Stimulated activated naive CD4-positive, alpha-beta T cell treated with Interleukin-2 at 50 U/mL for 16 hours (primary cell): ENCODE data around the gene TCF7L2.

ENCODE experiments used
- DNase-seq: peaks from one replicate; lab custom pipeline; 2025; lab: John Stamatoyannopoulos, UW

TCF7L2 gene

GRCh38 chr10:112948196-112948595 is 1.9 kb upstream of the TCF7L2 start:
- DNase-seq = no peak

GRCh38 chr10:112949143-112949823 is 764 bp upstream of the TCF7L2 start:
- DNase-seq = no peak

DNA sequence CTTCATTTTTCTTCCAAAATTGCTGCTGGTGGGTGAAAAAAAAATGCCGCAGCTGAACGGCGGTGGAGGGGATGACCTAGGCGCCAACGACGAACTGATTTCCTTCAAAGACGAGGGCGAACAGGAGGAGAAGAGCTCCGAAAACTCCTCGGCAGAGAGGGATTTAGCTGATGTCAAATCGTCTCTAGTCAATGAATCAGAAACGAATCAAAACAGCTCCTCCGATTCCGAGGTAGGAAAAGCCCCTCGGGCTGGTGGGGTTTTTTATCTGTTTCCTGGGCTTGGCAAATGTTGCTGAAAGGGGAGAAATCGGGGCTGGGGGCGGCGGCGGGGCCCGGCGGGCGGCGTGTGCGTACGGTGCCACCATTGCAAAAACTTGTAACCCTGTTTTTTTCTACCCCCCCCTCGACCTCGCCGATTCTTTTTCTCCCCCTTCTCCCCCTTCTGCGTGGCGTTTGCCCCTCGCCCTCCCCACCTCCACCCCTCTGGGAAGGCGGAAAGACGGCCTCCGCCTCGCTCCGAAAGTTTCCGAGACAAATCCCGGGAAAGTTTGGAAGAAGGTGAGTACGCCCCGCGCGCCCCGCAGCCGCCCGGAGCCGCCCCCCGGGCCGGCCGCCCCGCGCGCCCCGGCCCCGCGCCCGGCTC is 789 bp downstream of the TCF7L2 start:
- no peak for DNase-seq

DNA sequence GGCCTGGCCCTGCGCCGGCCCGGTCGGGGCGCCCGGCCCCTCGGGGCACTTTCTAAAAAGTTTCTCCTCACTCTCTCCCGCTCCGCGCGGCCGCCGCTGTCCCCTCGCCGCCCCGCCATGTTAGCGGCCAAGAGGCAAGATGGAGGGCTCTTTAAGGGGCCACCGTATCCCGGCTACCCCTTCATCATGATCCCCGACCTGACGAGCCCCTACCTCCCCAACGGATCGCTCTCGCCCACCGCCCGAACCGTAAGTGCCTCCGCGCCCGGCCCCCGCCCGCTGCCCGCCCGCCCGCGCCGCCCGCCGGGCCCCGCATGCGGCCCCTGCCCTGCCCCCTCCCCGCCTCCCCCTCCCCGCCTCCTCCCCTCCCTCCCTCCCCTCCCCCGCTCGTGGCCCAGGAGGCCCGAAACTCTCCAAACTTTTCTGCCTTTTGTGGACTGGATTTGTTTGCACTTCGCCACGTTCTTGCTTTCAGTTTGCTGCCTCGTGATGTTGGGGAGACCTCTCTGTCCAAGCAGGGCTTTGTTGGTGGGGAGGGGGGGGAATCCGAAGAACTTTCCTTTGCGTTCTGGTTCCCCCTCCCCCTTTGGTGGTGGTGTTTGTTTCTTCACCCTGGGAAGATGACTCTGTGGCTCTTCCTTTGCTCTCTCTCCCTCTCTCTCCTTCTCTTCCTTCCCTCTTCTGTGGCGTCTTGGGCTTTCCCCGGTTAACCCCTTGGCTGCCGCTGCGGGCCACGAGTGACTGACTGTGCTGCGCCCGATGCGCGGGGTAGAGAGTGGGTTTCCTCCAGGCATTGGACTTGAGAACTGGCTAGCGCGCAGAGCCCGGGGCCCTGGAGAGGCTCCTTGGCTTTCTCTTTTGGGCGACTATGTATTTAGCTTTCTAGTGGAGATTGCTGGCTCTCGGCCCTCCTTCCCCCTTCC is 1.6 kb downstream of the TCF7L2 start:
- DNase-seq = peak; percentile 28

- DNase-seq = no peak
Measured at GRCh38 chr10:112952282-112953173, 2.5 kb downstream of the TCF7L2 start.

DNA sequence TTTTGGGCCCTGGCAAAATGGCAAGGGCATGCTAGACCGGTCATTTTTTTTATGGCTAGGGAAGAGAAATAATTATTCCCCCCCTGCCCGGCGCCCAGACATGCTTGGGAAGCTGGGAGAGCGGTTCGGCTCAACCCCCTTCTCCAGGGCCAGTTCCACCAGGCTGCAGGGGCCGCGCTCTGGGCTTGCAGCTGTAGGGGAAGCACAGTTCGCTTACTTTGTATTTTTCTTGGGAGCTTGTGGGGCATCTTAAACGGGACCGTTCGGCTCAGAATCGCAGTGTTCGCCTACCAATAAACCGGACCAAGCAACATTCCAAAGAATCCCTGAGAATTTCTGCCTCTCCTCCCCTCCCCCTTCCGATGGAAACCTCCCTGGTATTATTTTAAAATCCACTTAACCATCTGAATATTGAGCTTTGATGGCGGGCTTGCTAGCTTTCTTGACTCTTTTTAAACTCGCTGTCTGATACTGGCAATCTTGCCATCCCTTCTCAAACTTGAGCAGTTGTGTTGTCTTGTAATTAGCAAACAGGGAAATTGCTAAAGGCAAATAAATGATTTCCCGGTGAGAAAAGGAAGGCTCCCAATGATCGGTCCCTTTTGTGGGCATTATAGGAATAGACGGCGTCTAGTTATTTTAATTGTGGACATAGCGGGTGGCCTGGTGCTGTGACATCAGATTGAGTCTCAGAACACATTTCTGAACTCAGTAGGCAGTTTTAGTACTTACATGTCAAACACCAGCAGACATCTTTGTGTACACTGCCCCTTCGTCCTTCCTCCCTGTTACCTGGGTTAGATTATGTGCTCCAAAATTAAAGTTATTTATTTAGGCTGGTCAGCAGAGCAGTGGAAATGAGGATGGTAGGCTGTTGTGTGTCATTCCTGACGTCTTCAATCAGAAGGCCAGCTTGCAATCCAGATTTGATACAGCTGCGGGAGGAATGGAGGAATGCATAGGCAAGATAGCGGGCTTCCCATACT is 3.4 kb downstream of the TCF7L2 start:
- DNase-seq = no peak

DNA sequence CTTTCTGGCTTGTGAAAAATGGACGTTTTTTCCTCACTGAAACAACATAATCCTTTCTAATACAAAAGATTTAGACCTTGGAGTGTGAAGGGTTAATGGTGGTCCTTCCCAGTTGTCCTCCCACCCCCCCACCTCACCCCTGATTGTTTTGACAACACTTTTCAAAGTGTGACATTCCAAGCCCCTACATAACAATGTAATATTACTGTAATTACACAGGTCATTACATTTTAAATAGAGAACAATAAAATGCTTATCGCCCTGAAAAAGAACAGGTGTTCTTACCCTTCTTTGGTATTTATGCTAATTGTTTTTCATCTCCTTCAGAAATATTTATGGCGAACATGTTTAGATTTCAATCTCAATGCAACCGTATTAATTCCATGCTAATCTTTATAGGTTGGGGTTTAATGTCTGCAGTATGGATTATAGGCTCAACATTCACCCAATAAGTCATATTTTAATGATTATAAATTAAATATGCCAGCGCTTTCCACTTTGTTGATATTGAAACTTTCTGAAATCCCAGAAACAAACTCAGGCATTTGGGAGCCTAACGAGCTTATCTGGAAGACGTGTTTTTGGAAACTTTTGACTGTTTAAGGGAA is 5.0 kb downstream of the TCF7L2 start:
- DNase-seq = no peak

GRCh38 chr10:112955582-112956421 is 5.8 kb downstream of the TCF7L2 start:
- no peak for DNase-seq

GRCh38 chr10:112956631-112957350 is 6.7 kb downstream of the TCF7L2 start:
- no peak for DNase-seq

DNA sequence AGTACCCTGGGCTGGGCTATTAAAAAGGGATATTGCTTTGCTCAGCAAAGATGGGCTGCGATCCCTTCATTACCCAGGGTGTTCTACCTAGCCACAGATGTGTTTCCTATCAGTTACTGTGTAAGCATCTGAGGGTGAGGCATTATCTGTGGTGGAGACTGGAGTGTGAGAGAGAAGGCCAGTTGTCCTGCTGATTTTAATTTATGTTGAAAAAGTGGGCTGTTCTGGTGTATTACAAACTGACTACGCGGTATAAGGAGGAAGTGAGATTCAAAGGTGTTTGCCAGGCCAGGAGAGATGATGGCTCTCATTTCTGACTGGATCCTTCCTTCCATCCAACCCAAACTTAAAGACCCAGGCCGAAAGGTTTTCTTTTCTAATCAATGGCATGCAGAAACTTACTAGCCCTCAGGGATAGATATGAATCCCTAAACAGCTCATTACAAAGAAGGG is 7.6 kb downstream of the TCF7L2 start:
- no peak for DNase-seq

DNA sequence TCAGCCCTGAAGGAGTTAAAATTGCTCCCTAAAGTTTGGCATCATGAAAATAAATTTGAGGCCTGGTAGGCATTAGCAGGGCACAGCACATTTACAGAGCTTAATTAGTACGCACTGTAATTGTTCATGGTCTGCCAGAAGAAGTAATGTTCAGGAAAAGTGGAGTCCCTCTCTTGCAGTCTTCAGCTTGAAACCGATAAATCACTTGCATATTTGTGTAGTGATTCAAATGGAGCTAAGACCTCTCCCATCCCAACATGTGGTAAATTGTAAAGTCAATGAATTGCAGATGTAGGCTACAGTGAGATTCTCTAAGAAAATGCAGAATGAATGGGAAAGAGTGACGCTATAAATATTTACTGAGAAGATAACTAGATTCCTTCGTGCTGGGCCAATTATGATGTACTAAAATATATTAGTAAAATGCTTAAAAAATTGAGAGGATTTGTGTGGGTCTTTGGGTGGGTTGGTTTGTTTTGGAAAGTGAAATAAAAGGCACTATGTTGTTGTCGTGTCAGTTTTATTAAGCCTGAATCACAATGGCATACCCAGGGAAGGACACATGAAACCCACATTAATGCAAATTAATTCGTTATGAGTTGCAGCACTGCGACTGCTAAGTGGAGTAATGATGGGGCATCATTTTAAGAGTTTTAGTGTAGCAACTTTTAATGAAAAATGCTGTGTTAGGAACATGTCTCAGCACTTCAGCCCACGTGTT is 8.4 kb downstream of the TCF7L2 start:
- DNase-seq = no peak

DNA sequence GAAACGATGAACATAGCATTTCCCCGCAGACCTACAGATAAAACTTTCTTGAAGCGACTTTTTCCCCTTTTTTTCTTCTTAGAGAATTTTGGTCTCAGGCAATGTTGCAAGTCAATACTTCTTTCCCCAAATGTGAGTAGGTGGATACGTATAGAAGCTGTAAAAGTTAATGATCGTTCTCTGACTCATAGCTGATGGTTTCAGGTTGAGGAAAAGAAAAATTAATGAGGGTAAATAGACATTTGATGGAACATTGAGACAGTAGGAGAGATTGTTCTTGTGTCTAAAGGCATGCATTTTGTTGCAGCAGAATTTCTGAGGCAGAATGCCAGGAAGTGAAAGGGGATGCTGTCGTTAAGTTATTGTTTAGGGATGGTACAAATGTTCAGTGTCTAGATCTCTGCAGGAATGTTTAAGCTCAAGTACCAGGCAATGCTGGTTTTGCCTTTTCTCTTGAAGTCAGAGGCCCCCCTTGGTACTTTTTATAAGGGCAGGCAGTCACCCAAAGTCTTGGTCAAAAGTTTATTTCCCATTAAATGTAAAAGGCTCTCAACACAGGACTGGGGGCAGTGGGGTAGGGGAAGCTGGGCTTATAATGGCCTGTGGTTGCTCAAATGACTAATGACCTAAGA is 9.3 kb downstream of the TCF7L2 start:
- no peak for DNase-seq

GRCh38 chr10:112960151-112960681 is 10.2 kb downstream of the TCF7L2 start:
- DNase-seq = no peak

- no peak for DNase-seq
Measured at GRCh38 chr10:112961609-112962008, 11.6 kb downstream of the TCF7L2 start.

- DNase-seq = no peak
Measured at GRCh38 chr10:112962343-112962742, 12.3 kb downstream of the TCF7L2 start.

GRCh38 chr10:112963835-112964234 is 13.8 kb downstream of the TCF7L2 start:
- no peak for DNase-seq

- no peak for DNase-seq
Measured at GRCh38 chr10:112964482-112964881, 14.4 kb downstream of the TCF7L2 start.
